HG02763 (cell line): Measurements from ENCODE around the gene PTPRM.

Experiments
- ATAC-seq: cut with Tn5 transposase; IDR thresholded peaks from one replicate; pipeline ENCODE4 v1.9.1; 2021; ENCODE audit warnings: mild to moderate bottlenecking, moderate library complexity; ENCODE audit not compliant: unreplicated experiment

Gene PTPRM

GRCh38 chr18:7566567-7567473 lies at the start of gene PTPRM:
Gene PTPRM (plus strand): TSS chr18:7567316. CDS start chr18:7567819, 503 bp downstream.
- ATAC-seq = peak; percentile 85

GRCh38 chr18:7517852-7518251 lies 49.3 kb upstream of the PTPRM start:
- no peak for ATAC-seq

GRCh38 chr18:7520200-7520785 lies 46.8 kb upstream of the PTPRM start:
- ATAC-seq = no peak

GRCh38 chr18:7521226-7521856 lies 45.8 kb upstream of the PTPRM start:
- ATAC-seq = no peak

GRCh38 chr18:7523772-7524171 lies 43.3 kb upstream of the PTPRM start:
- no peak for ATAC-seq

GRCh38 chr18:7524786-7525185 lies 42.3 kb upstream of the PTPRM start:
- ATAC-seq = no peak

- ATAC-seq = no peak
These were observed 34.2 kb upstream of the PTPRM start for GRCh38 chr18:7532942-7533341.

- no peak for ATAC-seq
These were observed 31.5 kb upstream of the PTPRM start for GRCh38 chr18:7535436-7536205.

GRCh38 chr18:7537145-7537544 lies 30.0 kb upstream of the PTPRM start:
- ATAC-seq = no peak

GRCh38 chr18:7541835-7542234 lies 25.3 kb upstream of the PTPRM start:
- no peak for ATAC-seq

- ATAC-seq = no peak
These were observed 22.4 kb upstream of the PTPRM start for GRCh38 chr18:7544686-7545085.

- ATAC-seq = no peak
These were observed 21.4 kb upstream of the PTPRM start for GRCh38 chr18:7545734-7546133.

GRCh38 chr18:7548221-7548620 lies 18.9 kb upstream of the PTPRM start:
- no peak for ATAC-seq

GRCh38 chr18:7548721-7549120 lies 18.4 kb upstream of the PTPRM start:
- ATAC-seq = no peak

- no peak for ATAC-seq
These were observed 9.1 kb upstream of the PTPRM start for GRCh38 chr18:7557973-7558372.

- no peak for ATAC-seq
These were observed 8.3 kb upstream of the PTPRM start for GRCh38 chr18:7558769-7559168.

GRCh38 chr18:7559709-7560319 lies 7.3 kb upstream of the PTPRM start:
- no peak for ATAC-seq

GRCh38 chr18:7561909-7562460 lies 5.1 kb upstream of the PTPRM start:
- ATAC-seq = no peak

GRCh38 chr18:7562491-7562890 lies 4.6 kb upstream of the PTPRM start:
- ATAC-seq = no peak

GRCh38 chr18:7565677-7566076 lies 1.4 kb upstream of the PTPRM start:
- no peak for ATAC-seq

GRCh38 chr18:7566244-7566566 lies 911 bp upstream of the PTPRM start:
- ATAC-seq = no peak
